ENCODE data around the gene PRPF40B. TPM values are rescaled to one million over a fixed set of nuclear protein-coding genes. Genes with fewer than 3 reads are reported as not detected.
A peak's percentile ranks its signal among the peaks of the same experiment; 100 is the strongest.

The PRPF40B gene
- polyA plus RNA-seq, 1 experiment: 15.0 TPM

DNA sequence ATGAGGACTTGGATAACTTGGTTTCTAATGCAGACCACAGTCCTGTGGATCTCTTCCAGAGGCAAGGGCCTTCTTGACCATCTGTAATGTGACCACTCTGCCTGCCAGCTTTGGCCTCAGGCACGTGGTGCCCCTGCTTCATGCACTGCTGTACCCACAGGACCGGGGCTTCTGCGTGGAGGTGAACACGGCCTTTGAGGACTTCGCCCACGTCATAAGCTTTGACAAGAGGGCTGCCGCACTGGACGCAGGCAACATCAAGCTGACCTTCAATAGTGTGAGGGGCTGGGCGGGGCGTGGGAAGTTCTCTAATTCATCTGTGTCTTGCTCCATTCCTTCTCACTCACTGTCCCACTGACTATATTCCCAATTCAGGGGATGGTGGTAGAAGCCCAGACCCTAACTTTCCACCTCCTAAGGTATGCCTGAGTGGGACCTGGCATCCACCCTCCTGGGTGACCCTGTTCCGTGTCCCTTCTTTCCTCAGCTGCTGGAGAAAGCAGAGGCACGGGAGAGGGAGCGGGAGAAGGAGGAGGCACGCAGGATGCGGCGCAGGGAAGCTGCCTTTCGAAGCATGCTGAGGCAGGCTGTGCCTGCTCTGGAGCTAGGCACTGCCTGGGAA is 18.5 kb downstream of the PRPF40B start:
- TF ChIP-seq, protein P1, sequence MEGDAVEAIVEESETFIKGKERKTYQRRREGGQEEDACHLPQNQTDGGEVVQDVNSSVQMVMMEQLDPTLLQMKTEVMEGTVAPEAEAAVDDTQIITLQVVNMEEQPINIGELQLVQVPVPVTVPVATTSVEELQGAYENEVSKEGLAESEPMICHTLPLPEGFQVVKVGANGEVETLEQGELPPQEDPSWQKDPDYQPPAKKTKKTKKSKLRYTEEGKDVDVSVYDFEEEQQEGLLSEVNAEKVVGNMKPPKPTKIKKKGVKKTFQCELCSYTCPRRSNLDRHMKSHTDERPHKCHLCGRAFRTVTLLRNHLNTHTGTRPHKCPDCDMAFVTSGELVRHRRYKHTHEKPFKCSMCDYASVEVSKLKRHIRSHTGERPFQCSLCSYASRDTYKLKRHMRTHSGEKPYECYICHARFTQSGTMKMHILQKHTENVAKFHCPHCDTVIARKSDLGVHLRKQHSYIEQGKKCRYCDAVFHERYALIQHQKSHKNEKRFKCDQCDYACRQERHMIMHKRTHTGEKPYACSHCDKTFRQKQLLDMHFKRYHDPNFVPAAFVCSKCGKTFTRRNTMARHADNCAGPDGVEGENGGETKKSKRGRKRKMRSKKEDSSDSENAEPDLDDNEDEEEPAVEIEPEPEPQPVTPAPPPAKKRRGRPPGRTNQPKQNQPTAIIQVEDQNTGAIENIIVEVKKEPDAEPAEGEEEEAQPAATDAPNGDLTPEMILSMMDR (IDR thresholded peaks at IDR 0.05; ENCODE audit: insufficient read depth, low read depth, low read length): no peak
- CTCF ChIA-PET: interaction anchor here (0.5 to 22.3 kb wide), 7 partner anchors 19 to 275 kb away, joined by 3 to 413 read pairs (median 3); partner anchors contain the start of genes FMNL3 and PRPF40B
- POLR2A ChIA-PET: no interaction called here
- Histone ChIP-seq H3K4me3 (ENCODE audit: low read depth, low read length) (no peak overlapping the region), H3K36me3 (ENCODE audit: control insufficient read depth, insufficient read depth, low read length) (peaks cover 32% of the 10 kb centered on the region), H3K27me3 (ENCODE audit: control insufficient read depth, insufficient read depth, low read length) (no peaks in the 10 kb centered on the region)
- DNase-seq (ENCODE audit: low read depth): no peak

DNA sequence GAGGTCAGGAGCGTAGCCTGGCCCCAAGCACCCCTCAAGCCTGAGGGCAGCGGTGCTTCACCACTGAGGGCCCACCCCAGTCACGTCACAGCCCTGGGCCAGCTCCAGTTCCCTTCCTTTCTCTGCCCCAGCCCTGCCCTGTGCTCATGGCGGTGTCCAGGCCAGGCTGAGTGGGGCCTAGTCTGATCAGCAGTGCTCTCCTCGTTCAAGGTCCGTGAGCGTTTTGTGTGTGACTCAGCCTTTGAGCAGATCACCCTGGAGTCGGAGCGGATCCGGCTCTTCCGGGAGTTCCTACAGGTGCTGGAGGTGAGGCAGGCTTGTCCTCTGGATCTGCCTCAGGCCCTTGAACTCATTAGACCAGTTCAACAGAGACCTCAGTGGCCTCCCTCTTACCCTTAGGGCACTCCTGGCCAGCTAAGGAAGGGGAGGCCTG is 19.0 kb downstream of the PRPF40B start:
- CTCF ChIA-PET: interaction anchor here (0.6 to 22.3 kb wide), 5 partner anchors 32 to 97 kb away, joined by 3 to 413 read pairs (median 4); partner anchors contain the start of gene FMNL3
- H3K27me3 ChIP-seq (ENCODE audit: control insufficient read depth, insufficient read depth, low read length): no peaks in the 10 kb centered on the region
- POLR2A ChIA-PET: no interaction called here
- no peak for DNase-seq (ENCODE audit: low read depth)
- TF ChIP-seq, protein P1 (IDR thresholded peaks at IDR 0.05; ENCODE audit: insufficient read depth, low read depth, low read length): no peak
- peaks cover 32% of the 10 kb centered on the region for H3K36me3 ChIP-seq (ENCODE audit: control insufficient read depth, insufficient read depth, low read length)
- H3K4me3 ChIP-seq (ENCODE audit: low read depth, low read length): no peak overlapping the region

DNA sequence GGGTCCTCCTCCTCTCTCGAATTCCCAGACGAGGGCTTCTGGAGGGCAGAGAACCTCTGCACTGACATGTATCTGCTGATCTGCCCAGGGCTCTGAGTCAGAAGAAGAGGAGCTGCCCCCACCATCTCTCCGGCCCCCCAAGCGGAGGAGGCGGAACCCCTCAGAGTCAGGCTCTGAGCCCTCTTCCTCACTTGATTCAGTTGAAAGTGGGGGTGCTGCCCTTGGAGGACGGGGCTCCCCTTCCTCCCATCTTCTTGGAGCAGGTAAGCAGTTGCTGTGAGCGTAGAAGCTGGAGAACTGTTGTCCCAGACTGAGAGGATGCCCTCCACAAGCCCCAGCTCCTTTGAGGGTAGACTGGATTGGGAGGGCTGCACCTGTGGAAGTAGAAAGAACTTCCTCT is 19.8 kb downstream of the PRPF40B start:
- Histone ChIP-seq H3K4me3 (ENCODE audit: low read depth, low read length) (no peak overlapping the region), H3K36me3 (ENCODE audit: control insufficient read depth, insufficient read depth, low read length) (peaks cover 34% of the 10 kb centered on the region), H3K27me3 (ENCODE audit: control insufficient read depth, insufficient read depth, low read length) (no peaks in the 10 kb centered on the region)
- CTCF ChIA-PET: interaction anchor here (0.9 to 22.3 kb wide), 7 partner anchors 15 to 98 kb away, joined by 3 to 413 read pairs (median 9); partner anchors contain the start of genes FMNL3 and TMBIM6
- POLR2A ChIA-PET: no interaction called here
- TF ChIP-seq, protein P1 (IDR thresholded peaks at IDR 0.05; ENCODE audit: insufficient read depth, low read depth, low read length): no peak
- no peak for DNase-seq (ENCODE audit: low read depth)

DNA sequence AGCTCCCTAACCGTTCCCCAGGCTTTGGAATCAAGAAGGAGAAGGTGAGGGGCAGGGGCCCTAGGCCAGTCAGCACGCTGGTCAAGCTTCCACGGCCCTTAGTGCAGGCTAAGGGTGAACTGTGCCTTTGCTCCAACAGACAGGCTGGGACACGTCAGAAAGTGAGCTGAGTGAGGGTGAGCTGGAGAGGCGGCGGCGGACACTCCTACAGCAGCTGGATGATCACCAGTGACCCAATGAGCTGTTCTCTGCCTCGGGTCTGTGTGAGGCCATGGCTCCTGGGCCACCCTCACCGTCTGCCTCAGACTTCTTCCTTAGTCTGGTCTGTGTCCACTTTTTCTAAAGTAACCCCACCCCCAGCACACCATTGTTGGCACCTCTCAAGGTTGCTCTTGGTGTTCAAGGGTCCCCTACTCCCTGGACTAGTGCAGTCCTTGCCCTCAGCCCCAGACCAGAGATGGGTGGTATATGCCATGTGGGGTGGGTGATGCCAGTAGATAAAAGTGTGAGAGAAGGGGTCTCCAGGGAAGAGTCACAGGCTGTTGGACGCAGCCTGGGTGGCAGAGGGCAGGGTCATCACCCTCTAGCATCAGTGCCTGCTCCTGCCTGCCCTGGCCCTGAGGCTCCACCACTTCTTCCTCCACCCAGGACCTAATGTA is 20.7 kb downstream of the PRPF40B start:
- H3K4me3 ChIP-seq (ENCODE audit: low read depth, low read length): no peak overlapping the region
- TF ChIP-seq, protein P1 (IDR thresholded peaks at IDR 0.05; ENCODE audit: insufficient read depth, low read depth, low read length): no peak
- CTCF ChIA-PET: interaction anchor here (0.5 to 22.3 kb wide), 19 partner anchors 10 to 120 kb away, joined by 3 to 413 read pairs (median 4); partner anchors contain the start of genes FMNL3 and TMBIM6
- H3K36me3 ChIP-seq (ENCODE audit: control insufficient read depth, insufficient read depth, low read length): peaks cover 38% of the 10 kb centered on the region
- H3K27me3 ChIP-seq (ENCODE audit: control insufficient read depth, insufficient read depth, low read length): no peaks in the 10 kb centered on the region
- no peak for DNase-seq (ENCODE audit: low read depth)
- POLR2A ChIA-PET: no interaction called here

DNA sequence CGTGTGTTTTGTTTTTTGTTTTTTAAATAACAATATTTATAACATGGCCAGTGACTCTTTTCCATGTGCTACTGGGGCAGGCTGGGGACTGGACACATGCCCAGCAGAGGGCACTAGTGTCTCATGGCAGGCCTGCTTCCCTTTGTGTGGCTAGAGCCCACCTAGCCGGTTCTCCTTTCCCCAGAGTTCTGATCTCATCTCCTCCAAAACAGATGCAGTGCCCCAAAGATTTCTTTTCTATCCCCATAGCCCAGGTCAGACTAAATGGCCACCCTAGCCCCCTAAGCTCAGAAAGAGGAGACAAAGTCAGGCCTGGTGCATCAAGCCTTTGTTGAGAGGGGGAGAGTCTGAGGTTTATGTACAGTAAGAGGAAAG is 21.2 kb downstream of the PRPF40B start:
- Histone ChIP-seq H3K36me3 (ENCODE audit: control insufficient read depth, insufficient read depth, low read length) (peaks cover 41% of the 10 kb centered on the region), H3K4me3 (ENCODE audit: low read depth, low read length) (no peak overlapping the region), H3K27me3 (ENCODE audit: control insufficient read depth, insufficient read depth, low read length) (no peaks in the 10 kb centered on the region)
- TF ChIP-seq, protein P1 (IDR thresholded peaks at IDR 0.05; ENCODE audit: insufficient read depth, low read depth, low read length): peak; percentile 96
- ChIA-PET CTCF (interaction anchor here (0.6 to 22.3 kb wide), 22 partner anchors 10 to 1739 kb away, joined by 3 to 413 read pairs (median 4); partner anchors contain the start of genes FMNL3 and TMBIM6), POLR2A (no interaction called here)
- DNase-seq (ENCODE audit: low read depth): no peak

All from BJ (cell line).